OCI-LY3 (cell line): ENCODE measurements around the gene UBE2E1.
A peak's percentile ranks its signal among the peaks of the same experiment; 100 is the strongest.

Experiments
- H2AFZ ChIP-seq: fragments of 200-600, 300-600 bp; shearing (Covaris generic); 2 replicates; pipeline ENCODE4 v1.6.0; 2014; ENCODE audit warnings: antibody characterized with exemption, low read depth, low read length
- H3K27ac ChIP-seq: fragments of 200-600, 300-600 bp; sonication (generic); 2 replicates; pipeline ENCODE4 v1.5.1; 2014; ENCODE audit warnings: mild to moderate bottlenecking, low read length, moderate library complexity, mixed read lengths
- H3K27me3 ChIP-seq: fragments of 200-600, 300-600 bp; sonication (generic); 2 replicates; pipeline ENCODE4 v1.6.1; 2014; ENCODE audit warnings: low read depth, low read length, mixed read lengths
- H3K36me3 ChIP-seq: fragments of 200-600, 300-600 bp; sonication (generic); replicated peaks from 2 replicates; pipeline ENCODE3; 2014; ENCODE audit warnings: low read depth, low read length, mixed read lengths
- H3K4me1 ChIP-seq: fragments of 300-600, 200-600 bp; sonication (generic); 2 replicates; pipeline ENCODE4 v1.6.1; 2014; ENCODE audit warnings: low read length, mixed read lengths
- H3K4me2 ChIP-seq: fragments of 200-600, 300-600 bp; sonication (generic); 2 replicates; pipeline ENCODE4 v1.6.1; 2014; ENCODE audit warnings: low read length, mixed read lengths
- H3K4me3 ChIP-seq: fragments of 300-600, 200-600 bp; sonication (generic); 2 replicates; pipeline ENCODE4 v1.5.1; 2014; ENCODE audit warnings: antibody characterized with exemption, mild to moderate bottlenecking, low read length, moderate library complexity
- H3K79me2 ChIP-seq: fragments of 300-600, 200-600 bp; shearing (Covaris generic); 2 replicates; pipeline ENCODE4 v1.6.1; 2014; ENCODE audit warnings: mild to moderate bottlenecking, low read length, mixed read lengths
- H3K9ac ChIP-seq: fragments of 300-600, 200-600 bp; shearing (Covaris generic); 2 replicates; pipeline ENCODE4 v1.6.0; 2014; ENCODE audit warnings: mild to moderate bottlenecking, low read length, moderate library complexity
- H3K9me3 ChIP-seq: fragments of 200-600, 300-600 bp; shearing (Covaris generic); 2 replicates; pipeline ENCODE4 v1.6.1; 2014; ENCODE audit warnings: low read length, mixed read lengths; ENCODE audit not compliant: insufficient read depth
- H4K20me1 ChIP-seq: fragments of 200-600, 300-600 bp; sonication (generic); 2 replicates; pipeline ENCODE4 v1.6.1; 2016; ENCODE audit warnings: low read length, mixed read lengths; ENCODE audit not compliant: insufficient read depth
- EZH2phosphoT487 ChIP-seq: fragments of 200-600 bp; shearing (Covaris generic); IDR thresholded peaks from 2 replicates; pipeline ENCODE4 v1.6.1; 2018; ENCODE audit warnings: antibody characterized with exemption, mixed run types, low read depth
- TF ChIP-seq, protein P1 (sequence below): fragments of 200-600, 300-600 bp; sonication (generic); IDR thresholded peaks from 2 replicates; pipeline ENCODE4 v1.5.1; 2014; ENCODE audit warnings: antibody characterized with exemption, low read length, low read depth

The UBE2E1 gene

GRCh38 chr3:23926246-23926645 lies 120.5 kb downstream of the UBE2E1 start:
- H3K27me3 ChIP-seq: no peaks in the 10 kb centered on the region

DNA sequence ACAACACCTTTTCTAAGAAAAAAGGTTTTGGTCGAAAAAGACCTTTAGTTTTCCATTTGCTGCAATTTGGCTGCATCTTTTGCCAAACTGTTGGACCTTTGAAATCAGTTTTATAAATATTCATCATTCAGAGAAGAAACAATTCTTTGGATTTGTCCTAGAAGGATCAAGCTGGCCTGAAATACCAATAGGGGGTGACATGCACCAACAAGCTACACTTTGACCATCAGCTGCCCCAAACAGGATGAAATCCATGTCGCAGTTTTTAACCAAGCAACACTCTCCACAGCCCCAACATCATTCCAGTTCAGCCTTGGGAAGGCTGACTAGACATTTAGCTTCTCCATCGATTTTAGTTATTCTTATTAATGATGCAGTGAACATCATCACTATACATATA lies 121.0 kb downstream of the UBE2E1 start:
- H3K9me3 ChIP-seq: no peaks in the 10 kb centered on the region
- no peak for TF ChIP-seq EZH2phosphoT487
- TF ChIP-seq, protein P1, sequence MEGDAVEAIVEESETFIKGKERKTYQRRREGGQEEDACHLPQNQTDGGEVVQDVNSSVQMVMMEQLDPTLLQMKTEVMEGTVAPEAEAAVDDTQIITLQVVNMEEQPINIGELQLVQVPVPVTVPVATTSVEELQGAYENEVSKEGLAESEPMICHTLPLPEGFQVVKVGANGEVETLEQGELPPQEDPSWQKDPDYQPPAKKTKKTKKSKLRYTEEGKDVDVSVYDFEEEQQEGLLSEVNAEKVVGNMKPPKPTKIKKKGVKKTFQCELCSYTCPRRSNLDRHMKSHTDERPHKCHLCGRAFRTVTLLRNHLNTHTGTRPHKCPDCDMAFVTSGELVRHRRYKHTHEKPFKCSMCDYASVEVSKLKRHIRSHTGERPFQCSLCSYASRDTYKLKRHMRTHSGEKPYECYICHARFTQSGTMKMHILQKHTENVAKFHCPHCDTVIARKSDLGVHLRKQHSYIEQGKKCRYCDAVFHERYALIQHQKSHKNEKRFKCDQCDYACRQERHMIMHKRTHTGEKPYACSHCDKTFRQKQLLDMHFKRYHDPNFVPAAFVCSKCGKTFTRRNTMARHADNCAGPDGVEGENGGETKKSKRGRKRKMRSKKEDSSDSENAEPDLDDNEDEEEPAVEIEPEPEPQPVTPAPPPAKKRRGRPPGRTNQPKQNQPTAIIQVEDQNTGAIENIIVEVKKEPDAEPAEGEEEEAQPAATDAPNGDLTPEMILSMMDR: peak; percentile 27
- no peak overlapping the region for H3K4me3 ChIP-seq
- H3K9ac ChIP-seq: no peak overlapping the region
- no peak overlapping the region for H3K27ac ChIP-seq
- H4K20me1 ChIP-seq: peaks cover 3% of the 10 kb centered on the region; the same call in 1 of the 2 replicates
- no peaks in the 10 kb centered on the region for H3K79me2 ChIP-seq
- H3K4me2 ChIP-seq: no peak overlapping the region
- no peak overlapping the region for H2AFZ ChIP-seq
- peaks cover 6% of the 10 kb centered on the region; the same call in 1 of the 2 replicates for H3K4me1 ChIP-seq
- H3K36me3 ChIP-seq: peaks cover 14% of the 10 kb centered on the region
- no peaks in the 10 kb centered on the region for H3K27me3 ChIP-seq

More at GRCh38 chr3:23926246-23926645, 120.5 kb downstream of the UBE2E1 start:
- H3K36me3 ChIP-seq: peaks cover 16% of the 10 kb centered on the region
- H4K20me1 ChIP-seq: peaks cover 3% of the 10 kb centered on the region; the same call in 1 of the 2 replicates
- no peak for TF ChIP-seq EZH2phosphoT487
- TF ChIP-seq, protein P1: no peak
- no peak overlapping the region for H2AFZ ChIP-seq
- H3K4me3 ChIP-seq: no peak overlapping the region
- no peaks in the 10 kb centered on the region for H3K9me3 ChIP-seq
- H3K9ac ChIP-seq: no peak overlapping the region
- no peak overlapping the region for H3K4me2 ChIP-seq
- H3K27ac ChIP-seq: no peak overlapping the region
- peaks cover 1% of the 10 kb centered on the region; the same call in 1 of the 2 replicates for H3K4me1 ChIP-seq
- no peaks in the 10 kb centered on the region for H3K79me2 ChIP-seq

GRCh38 chr3:23928524-23928923 lies 122.8 kb downstream of the UBE2E1 start:
- no peaks in the 10 kb centered on the region for H4K20me1 ChIP-seq
- H3K79me2 ChIP-seq: no peaks in the 10 kb centered on the region
- no peaks in the 10 kb centered on the region for H3K27me3 ChIP-seq
- H3K4me1 ChIP-seq: peaks cover 8% of the 10 kb centered on the region; the same call in 1 of the 2 replicates
- H3K4me3 ChIP-seq: no peak overlapping the region
- no peak for TF ChIP-seq EZH2phosphoT487
- TF ChIP-seq, protein P1: no peak
- no peak overlapping the region for H3K4me2 ChIP-seq
- no peaks in the 10 kb centered on the region for H3K9me3 ChIP-seq
- peaks cover 9% of the 10 kb centered on the region for H3K36me3 ChIP-seq
- H3K27ac ChIP-seq: no peak overlapping the region
- H3K9ac ChIP-seq: no peak overlapping the region
- H2AFZ ChIP-seq: no peak overlapping the region

DNA sequence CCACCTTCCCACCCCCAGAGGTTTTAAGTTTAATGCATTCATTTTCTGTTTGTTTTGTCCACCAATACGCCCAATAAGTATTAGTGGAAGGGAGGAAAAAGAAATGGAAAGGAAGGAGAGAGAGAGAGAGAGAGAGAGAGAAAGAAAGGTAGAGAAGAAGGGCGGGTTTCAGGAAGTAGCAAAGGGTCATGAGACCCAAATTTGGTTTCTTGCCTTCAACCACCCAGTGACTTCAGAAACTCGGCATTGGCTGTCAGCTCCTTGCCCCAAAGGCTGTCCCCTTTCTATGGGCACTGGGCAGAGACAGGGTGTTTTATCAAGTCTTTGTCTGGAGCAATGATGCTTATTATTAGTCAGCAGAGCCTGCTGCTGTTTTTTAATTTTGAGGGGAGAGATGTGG lies 125.8 kb downstream of the UBE2E1 start:
- H3K9me3 ChIP-seq: no peaks in the 10 kb centered on the region
- H3K9ac ChIP-seq: no peak overlapping the region
- TF ChIP-seq EZH2phosphoT487: no peak
- TF ChIP-seq, protein P1: no peak
- no peaks in the 10 kb centered on the region for H4K20me1 ChIP-seq
- H3K27me3 ChIP-seq: no peaks in the 10 kb centered on the region
- H3K27ac ChIP-seq: no peak overlapping the region
- no peaks in the 10 kb centered on the region for H3K79me2 ChIP-seq
- H3K36me3 ChIP-seq: no peaks in the 10 kb centered on the region
- no peak overlapping the region for H3K4me3 ChIP-seq
- H2AFZ ChIP-seq: peak overlapping the region; percentile 71; the same call in 1 of the 2 replicates
- H3K4me2 ChIP-seq: peak overlapping the region; percentile 25
- peaks cover 8% of the 10 kb centered on the region; the same call in 1 of the 2 replicates for H3K4me1 ChIP-seq
